Activated T-helper 2 cell treated with anti-CD3 and anti-CD28 coated beads, Interferon-gamma antibody, Interleukin-2, Interleukin-4, amounts not matched to agents 10 μg/mL and 5 μg/mL and 100 μg/mL, durations not matched to agents 14 hours and 24 hours and 36 hours (primary cell): Measurements from ENCODE around the gene GRID2IP. TPM values are rescaled to one million over a fixed set of nuclear protein-coding genes. Genes with fewer than 3 reads are reported as not detected.

ENCODE experiments used
- DNase-seq: peaks from one replicate; pipeline ENCODE4 v3.0.0; 2021; ENCODE audit warnings: low spot score
- H3K27ac Mint-ChIP-seq: one replicate; pipeline ENCODE4 v1.8.0; 2021; ENCODE audit warnings: mixed read lengths
- H3K27me3 Mint-ChIP-seq: one replicate; pipeline ENCODE4 v1.8.0; 2021; ENCODE audit warnings: low read depth, mixed read lengths
- H3K36me3 Mint-ChIP-seq: one replicate; pipeline ENCODE4 v1.8.0; 2021; ENCODE audit warnings: low read depth, mixed read lengths
- H3K4me1 Mint-ChIP-seq: one replicate; pipeline ENCODE4 v1.8.0; 2021; ENCODE audit warnings: low read depth, mixed read lengths
- H3K4me3 Mint-ChIP-seq: one replicate; pipeline ENCODE4 v1.8.0; 2021; ENCODE audit warnings: low read depth, mild to moderate bottlenecking, moderate library complexity, mixed read lengths
- H3K9me3 Mint-ChIP-seq: one replicate; pipeline ENCODE4 v1.8.0; 2021; ENCODE audit warnings: mixed read lengths
- intact Hi-C: fragments of 100-400 bp; cut with micrococcal nuclease; formaldehyde crosslinking; loops from one replicate; pipeline ENCODE4 v1.15.1; 2023
- total RNA-seq: library from RNA; stranded (reverse); gene quantifications from 2 replicates; pipeline ENCODE4 v1.2.3, GENCODE V29; 2022

GRID2IP gene
- total RNA-seq, 1 donor from 2014 or later, result 0.18 TPM

DNA sequence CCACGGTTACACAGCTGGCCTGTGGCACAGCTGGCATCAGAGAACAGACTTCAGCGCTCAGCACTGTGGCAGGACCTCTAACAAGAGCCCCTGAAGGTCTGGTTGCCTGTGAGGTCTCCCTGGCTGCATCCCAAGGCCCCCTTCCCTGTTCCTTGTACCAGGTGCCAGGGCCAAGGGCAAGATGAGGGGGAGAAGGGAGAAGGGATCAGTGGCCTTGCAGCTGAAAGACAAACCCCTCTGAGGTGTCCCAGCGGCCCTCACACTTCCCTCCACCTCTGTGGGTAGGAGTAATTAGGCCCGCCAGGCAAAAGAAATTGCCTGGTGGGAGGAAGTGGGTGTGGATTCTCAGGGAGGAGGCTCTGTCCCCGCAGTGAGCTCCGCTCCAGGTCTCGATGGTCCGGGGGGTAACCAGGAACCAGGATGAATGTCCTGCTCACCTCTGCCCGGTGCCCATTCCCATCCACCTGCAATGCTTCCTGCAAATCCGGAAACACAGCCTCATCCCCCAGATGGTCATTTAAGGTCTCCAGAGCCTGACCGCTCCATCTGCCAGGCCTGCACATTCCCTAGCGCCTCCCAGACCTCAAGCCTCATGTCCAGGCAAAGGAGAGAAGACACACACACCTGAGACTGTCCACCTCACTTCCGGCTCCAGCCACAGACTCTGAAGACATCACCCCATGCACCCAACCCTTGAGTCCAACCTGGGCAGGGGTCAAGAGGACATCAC, 22.7 kb downstream of the GRID2IP start:
- intact Hi-C loops, result no loop called here
- DNase-seq, result no peak
- H3K9me3 Mint-ChIP-seq, result no peaks in the 10 kb centered on the region
- no peaks in the 10 kb centered on the region for H3K36me3 Mint-ChIP-seq
- no peak overlapping the region for H3K27ac Mint-ChIP-seq
- peaks cover 9% of the 10 kb centered on the region for H3K4me1 Mint-ChIP-seq
- H3K27me3 Mint-ChIP-seq, result peaks cover 48% of the 10 kb centered on the region
- H3K4me3 Mint-ChIP-seq, result no peak overlapping the region

DNA sequence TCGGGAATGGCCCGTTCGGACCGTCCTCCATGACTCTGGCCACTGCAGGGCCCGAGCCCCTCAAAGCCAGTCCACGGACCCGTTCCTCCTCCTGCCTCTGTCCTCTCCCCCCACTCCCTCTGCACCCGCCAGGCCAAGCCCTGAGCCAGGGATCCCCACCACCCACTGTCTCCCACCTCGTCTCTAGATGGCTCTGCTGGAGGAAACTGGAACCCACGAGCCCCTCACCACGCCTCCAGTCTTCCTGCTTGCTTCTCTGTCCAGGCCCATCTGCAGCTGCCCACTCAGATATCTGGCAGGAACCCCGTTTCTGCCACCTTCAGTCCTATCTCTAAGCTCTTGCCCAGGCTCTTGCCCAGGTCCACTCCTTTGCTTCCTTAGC, 24.3 kb downstream of the GRID2IP start:
- Mint-ChIP-seq H3K4me1 (peaks cover 9% of the 10 kb centered on the region), H3K9me3 (no peaks in the 10 kb centered on the region), H3K36me3 (no peaks in the 10 kb centered on the region), H3K27ac (no peak overlapping the region), H3K4me3 (peak overlapping the region; percentile 66), H3K27me3 (peaks cover 45% of the 10 kb centered on the region)
- DNase-seq, result no peak
- intact Hi-C loops, result no loop called here

DNA sequence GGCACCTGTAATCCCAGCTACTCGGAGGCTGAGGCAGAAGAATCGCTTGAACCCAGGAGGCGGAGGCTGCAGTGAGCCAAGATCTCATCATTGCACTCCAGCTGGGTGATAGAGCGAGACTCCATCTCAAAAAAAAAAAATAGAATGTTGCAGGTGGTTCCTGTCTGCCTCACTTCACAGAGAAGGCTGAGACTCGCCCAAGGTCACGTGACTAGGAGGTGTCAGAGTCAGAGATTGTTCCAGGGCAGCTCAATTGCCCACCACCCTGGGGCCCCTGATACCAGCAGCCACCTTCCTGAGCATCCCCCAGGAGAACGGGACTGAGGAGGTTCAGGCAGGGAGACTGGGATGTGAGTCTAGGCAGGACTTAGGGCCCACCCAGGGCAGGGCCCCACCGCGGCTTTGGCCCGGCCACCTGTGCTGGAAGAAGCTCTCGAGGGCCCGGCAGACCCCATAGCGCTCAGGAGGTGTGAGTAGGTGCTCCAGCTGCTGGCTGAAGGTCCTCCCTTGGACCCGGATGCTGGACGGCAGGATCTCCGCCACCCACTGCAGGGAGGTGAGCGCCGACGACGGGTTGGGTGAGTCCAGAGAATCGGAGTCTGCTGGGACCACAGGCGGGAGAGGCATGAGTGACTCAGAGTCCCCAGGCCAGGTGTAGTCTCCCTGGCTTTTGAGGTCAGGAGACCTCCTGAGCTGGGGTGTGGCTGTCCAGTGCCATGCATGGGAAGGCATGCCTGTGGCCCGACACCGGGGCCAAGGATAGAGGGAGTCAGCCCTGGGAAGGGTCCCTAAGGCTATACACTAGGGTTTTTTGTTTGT, 30.9 kb downstream of the GRID2IP start:
- no peak for DNase-seq
- intact Hi-C loops, result loop anchor here (5.0 kb wide), 1 partner anchor 337 kb away; no protein-coding TSS in a partner anchor
- H3K36me3 Mint-ChIP-seq, result no peaks in the 10 kb centered on the region
- no peak overlapping the region for H3K4me3 Mint-ChIP-seq
- H3K27ac Mint-ChIP-seq, result no peak overlapping the region
- H3K27me3 Mint-ChIP-seq, result peaks cover 6% of the 10 kb centered on the region
- H3K4me1 Mint-ChIP-seq, result peaks cover 8% of the 10 kb centered on the region
- H3K9me3 Mint-ChIP-seq, result no peaks in the 10 kb centered on the region

DNA sequence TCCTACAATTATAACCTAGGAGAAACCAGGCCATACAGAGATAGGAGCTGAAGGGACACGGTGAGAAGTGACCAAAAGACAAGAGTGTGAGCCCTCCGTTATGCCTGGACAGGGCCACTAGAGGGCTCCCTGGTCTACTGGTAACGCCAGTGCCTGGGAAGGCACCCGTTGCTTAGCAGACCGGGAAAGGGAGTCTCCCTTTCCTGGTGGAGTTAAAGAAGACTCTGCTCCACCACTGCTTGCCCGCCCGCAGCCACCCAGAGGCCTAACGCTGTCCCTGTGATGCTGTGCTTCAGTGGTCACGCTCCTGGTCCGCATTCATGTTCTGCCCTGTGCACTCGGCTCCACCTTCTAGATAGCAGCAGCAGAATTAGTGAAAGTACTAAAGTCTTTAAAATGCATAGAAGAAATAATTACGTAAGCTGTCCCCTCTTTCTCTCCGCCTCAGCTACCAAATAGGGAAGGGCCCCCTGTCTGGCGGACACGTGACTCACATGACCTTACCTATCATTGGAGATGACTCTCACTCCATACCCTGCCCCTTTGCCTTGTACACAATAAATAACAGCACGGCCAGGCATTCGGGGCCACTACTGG, 34.8 kb downstream of the GRID2IP start:
- intact Hi-C loops, result no loop called here
- H3K4me3 Mint-ChIP-seq, result peak overlapping the region; percentile 74
- no peaks in the 10 kb centered on the region for H3K9me3 Mint-ChIP-seq
- peak; percentile 49 for DNase-seq
- H3K27me3 Mint-ChIP-seq, result peaks cover 2% of the 10 kb centered on the region
- no peak overlapping the region for H3K27ac Mint-ChIP-seq
- H3K4me1 Mint-ChIP-seq, result peaks cover 8% of the 10 kb centered on the region
- H3K36me3 Mint-ChIP-seq, result no peaks in the 10 kb centered on the region

DNA sequence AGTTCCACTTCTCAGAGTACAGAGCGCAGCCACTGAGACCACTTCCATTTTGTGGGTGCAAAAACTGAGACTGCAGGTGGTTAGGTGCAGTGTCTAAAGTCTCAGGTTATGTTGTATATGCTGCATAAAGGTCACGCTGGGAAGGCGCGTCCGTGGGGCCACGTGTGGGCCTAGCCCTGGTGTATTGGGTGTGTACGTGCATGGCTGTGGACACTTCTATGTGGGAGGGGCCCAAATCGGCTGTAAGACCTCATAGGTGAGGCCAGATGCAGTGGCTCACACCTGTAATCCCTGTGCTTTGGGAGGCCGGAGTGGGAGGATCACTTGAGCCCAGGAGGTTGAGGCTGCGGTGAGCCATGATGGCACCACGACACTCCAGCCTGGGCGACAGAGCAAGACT, 37.7 kb downstream of the GRID2IP start:
- H3K4me3 Mint-ChIP-seq, result no peak overlapping the region
- peaks cover 8% of the 10 kb centered on the region for H3K4me1 Mint-ChIP-seq
- H3K36me3 Mint-ChIP-seq, result no peaks in the 10 kb centered on the region
- DNase-seq, result no peak
- intact Hi-C loops, result no loop called here
- H3K27ac Mint-ChIP-seq, result no peak overlapping the region
- peaks cover 2% of the 10 kb centered on the region for H3K27me3 Mint-ChIP-seq
- no peaks in the 10 kb centered on the region for H3K9me3 Mint-ChIP-seq

DNA sequence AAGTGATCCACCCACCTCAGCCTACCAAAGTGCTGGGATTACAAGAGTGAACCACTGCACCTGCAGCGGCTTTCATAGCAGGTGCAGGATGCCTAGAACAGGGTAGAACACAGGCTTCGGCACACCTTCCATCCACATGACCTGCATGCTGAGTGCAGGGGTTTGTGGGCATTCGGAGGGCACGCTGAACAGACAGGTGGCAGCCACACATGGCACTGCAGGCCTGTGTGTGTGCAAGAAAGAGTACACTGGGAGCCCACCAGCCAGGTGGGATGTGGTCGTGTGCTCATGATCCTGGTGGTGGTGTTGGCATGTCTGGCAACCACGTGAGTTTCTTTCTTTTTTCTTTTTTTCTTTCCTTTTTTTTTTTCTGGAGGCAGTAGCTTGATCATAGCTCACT, 38.4 kb downstream of the GRID2IP start:
- no peak for DNase-seq

DNA sequence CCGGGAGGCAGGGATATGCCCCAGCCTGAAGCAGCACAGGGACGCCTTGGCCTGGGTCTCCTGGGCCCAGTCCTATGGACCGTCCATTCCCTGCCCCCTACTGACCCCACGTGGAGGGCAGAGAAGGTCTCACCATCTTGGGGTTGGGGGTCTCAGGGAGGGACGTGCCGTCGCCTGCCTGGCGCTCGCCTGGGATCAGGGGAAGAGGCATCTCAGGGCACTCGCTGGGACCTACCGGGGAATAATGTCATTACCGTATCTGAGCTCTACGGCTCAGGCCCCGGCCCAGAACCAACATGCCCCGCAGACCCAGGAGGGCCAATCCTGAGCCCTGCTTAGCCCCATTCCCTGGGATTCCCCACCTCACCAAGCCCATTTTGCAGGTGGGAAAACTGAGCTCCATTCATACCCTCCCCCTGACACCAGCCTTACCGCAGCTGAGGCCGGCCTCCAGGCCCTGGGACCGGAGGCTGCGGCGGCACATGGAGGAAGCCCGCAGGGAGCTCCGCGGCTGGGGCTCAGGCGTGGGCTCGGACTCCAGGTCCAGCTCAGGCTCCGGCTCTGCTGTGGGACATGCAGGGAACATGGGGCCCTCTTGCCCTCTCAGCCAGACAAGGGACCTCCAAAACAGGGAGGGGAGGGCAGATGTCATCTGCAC, 40.7 kb downstream of the GRID2IP start:
- H3K4me1 Mint-ChIP-seq, result no peaks in the 10 kb centered on the region
- intact Hi-C loops, result no loop called here
- H3K4me3 Mint-ChIP-seq, result no peak overlapping the region
- H3K27me3 Mint-ChIP-seq, result peaks cover 8% of the 10 kb centered on the region
- H3K9me3 Mint-ChIP-seq, result no peaks in the 10 kb centered on the region
- no peak for DNase-seq
- H3K36me3 Mint-ChIP-seq, result no peaks in the 10 kb centered on the region
- H3K27ac Mint-ChIP-seq, result no peak overlapping the region

More for the DNA sequence above, 38.4 kb downstream of the GRID2IP start:
- Mint-ChIP-seq H3K27me3 (peaks cover 2% of the 10 kb centered on the region), H3K4me3 (no peak overlapping the region), H3K27ac (no peak overlapping the region), H3K9me3 (no peaks in the 10 kb centered on the region), H3K4me1 (peaks cover 8% of the 10 kb centered on the region), H3K36me3 (no peaks in the 10 kb centered on the region)
- intact Hi-C loops, result no loop called here

DNA sequence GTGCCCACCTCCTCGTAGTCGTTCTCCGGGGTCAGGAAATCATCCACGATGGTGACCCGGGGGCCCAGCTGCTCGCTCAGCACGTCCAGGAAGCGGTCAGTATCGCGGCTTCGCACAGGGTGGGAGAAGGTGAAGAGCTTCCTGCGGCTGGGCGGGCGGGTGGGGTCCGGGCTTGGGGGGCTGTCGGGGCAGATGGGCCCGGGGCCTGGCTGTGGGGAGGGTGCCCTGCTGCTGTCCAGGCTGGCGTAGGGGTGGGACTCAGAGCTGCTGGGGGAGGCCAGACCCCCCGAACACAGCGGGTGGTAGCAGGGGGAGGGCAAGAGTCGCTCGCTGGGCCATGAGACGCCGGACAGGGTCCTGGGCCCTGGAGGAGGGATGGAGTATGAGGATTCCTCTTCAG, 42.3 kb downstream of the GRID2IP start:
- no peak for DNase-seq
- H3K27me3 Mint-ChIP-seq, result peaks cover 8% of the 10 kb centered on the region
- no peaks in the 10 kb centered on the region for H3K36me3 Mint-ChIP-seq
- H3K4me3 Mint-ChIP-seq, result no peak overlapping the region
- no peaks in the 10 kb centered on the region for H3K9me3 Mint-ChIP-seq
- peaks cover 1% of the 10 kb centered on the region for H3K4me1 Mint-ChIP-seq
- intact Hi-C loops, result no loop called here
- H3K27ac Mint-ChIP-seq, result no peak overlapping the region

DNA sequence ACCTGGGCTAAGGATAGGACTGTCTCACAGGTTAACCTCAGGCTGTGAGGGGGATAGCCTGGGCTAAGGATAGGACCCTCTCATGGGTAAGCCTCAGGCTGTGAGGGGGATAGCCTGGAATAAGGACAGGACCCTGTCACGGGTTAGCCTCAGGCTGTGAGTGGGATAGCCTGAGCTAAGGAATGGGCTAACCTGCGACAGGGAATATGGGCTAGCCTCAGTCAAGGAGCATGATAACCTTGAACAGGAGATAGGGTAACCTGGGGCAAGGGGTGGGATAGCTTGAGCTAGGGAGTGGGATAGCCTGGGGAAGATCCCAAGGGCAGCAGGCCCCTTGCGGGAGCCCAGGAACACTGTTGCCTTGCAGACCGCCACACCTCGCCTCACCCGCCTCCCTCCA, 42.7 kb downstream of the GRID2IP start:
- Mint-ChIP-seq H3K4me1 (peaks cover 1% of the 10 kb centered on the region), H3K27ac (no peak overlapping the region), H3K36me3 (no peaks in the 10 kb centered on the region), H3K27me3 (peaks cover 8% of the 10 kb centered on the region), H3K4me3 (no peak overlapping the region), H3K9me3 (no peaks in the 10 kb centered on the region)
- intact Hi-C loops, result no loop called here
- DNase-seq, result no peak

DNA sequence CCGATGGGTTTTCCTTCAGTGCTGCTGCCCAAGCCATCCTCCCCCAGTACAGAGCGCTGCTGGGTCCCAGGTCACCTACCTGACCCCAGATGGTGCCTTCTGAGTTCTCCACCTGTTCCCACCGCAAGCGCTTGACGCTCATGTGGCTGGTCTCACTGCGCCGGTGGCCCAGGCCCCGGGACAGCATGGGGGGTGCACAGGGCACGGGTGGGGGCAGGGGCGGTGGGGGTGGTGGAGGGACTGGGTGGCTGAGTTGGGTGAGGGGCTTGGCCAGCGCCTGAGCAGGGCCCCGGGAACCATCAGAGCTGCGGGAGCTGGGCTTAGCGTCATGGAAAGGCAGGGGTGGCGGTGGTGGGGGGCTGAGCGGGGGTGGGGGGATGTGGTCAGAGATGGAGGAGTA, 43.4 kb downstream of the GRID2IP start:
- intact Hi-C loops, result no loop called here
- H3K36me3 Mint-ChIP-seq, result no peaks in the 10 kb centered on the region
- no peak for DNase-seq
- no peaks in the 10 kb centered on the region for H3K9me3 Mint-ChIP-seq
- H3K4me1 Mint-ChIP-seq, result peaks cover 1% of the 10 kb centered on the region
- H3K27ac Mint-ChIP-seq, result no peak overlapping the region
- H3K27me3 Mint-ChIP-seq, result peaks cover 8% of the 10 kb centered on the region
- H3K4me3 Mint-ChIP-seq, result no peak overlapping the region

DNA sequence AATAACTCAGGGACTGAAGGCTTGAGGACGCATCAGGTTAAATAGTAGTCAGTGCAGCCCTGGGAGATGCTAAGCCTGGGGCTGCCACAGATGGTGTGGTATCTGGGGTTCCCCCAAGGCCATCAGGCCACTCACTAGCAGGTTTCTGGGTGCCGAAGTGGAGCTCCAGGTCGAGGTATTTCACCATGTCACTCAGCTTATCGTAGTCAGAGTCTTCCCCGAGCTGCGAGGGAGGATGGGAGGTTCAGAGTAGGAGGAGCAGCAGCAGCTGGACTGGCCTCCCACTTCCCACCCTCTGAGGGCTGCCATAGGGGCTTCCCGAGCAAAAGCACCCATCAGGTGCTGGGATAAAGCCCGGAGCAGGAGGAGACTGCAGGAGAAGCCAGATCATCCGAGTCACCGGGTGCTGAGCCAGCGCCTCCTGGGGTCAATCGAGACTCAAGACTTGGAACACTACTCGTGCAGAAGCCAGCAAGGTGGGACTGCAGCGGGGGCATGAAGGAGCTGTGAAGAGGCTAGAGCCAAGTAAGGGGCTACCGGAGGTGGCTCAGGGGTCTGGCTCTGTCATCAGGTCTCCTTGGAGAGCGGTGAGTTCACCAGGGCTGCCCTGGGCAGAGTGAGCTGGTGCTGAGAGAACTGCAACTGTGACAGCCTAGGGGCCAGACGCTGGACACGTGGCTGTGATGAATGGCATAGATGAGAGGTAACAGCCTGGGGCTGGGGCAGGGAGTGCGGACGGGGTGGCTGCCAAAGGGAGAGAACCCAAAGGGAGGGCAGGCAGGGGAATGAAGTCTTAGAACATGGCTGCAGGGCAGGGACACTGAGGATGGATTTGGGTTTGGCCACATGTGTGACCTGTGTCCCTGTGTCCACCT, 45.3 kb downstream of the GRID2IP start:
- intact Hi-C loops, result no loop called here
- Mint-ChIP-seq H3K9me3 (no peaks in the 10 kb centered on the region), H3K36me3 (no peaks in the 10 kb centered on the region), H3K27ac (no peak overlapping the region), H3K4me3 (no peak overlapping the region), H3K4me1 (peaks cover 1% of the 10 kb centered on the region), H3K27me3 (peaks cover 8% of the 10 kb centered on the region)
- no peak for DNase-seq

DNA sequence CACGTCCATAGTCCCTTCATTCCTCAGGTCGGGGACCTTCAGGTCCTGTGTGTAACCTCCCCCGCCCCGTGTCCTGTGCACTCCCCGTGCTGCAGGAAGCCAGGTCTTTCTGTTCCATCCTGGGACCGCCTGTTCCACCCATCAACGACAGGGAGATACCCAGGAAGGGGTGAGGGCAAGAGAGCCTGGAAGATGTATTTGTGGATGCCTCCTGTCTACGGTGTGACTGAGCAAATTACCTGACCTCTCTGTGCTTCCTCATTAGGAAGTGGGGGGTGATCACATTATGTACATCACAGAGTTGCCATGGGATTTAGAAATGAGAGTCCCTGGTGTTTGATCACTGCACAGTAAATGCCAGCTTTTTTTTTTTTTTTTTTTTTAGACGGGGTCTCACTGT, 46.3 kb downstream of the GRID2IP start:
- peaks cover 1% of the 10 kb centered on the region for H3K4me1 Mint-ChIP-seq
- no peaks in the 10 kb centered on the region for H3K9me3 Mint-ChIP-seq
- DNase-seq, result no peak
- H3K27ac Mint-ChIP-seq, result no peak overlapping the region
- peak overlapping the region; percentile 94 for H3K4me3 Mint-ChIP-seq
- intact Hi-C loops, result no loop called here
- no peaks in the 10 kb centered on the region for H3K36me3 Mint-ChIP-seq
- H3K27me3 Mint-ChIP-seq, result peaks cover 8% of the 10 kb centered on the region
